ENCODE data around the gene ILK.

Gene ILK

DNA sequence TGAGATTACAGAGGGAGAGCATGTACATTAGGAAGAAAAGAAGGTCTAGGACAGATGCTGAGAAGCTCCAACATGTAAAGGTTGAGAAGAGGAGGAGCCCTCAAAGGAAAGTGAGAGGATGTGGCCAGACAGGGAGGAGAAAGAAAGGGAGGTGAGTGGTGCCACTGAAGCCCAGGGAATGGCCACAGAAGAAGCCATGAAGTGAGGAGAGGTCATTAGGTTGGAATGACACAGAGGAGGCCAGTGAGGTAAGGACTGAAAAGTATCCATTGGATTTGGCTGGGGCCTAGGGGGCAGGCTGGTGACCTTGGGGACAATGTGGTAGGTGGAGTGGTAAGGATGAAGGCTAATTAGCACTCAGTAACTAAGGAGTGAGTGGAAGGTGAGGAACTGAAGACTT is 55.1 kb downstream of the ILK start:
- no peak for DNase-seq (ENCODE audit: low spot score)

Measured in CD4-positive, alpha-beta T cell treated with Interleukin-6 at 100 ng/mL for 8 hours (primary cell).